GM18498 (cell line): ENCODE measurements around the gene JADE3.

ENCODE experiments used
- ATAC-seq: cut with Tn5 transposase; IDR thresholded peaks from one replicate; pipeline ENCODE4 v1.9.1; 2021; ENCODE audit warnings: mild to moderate bottlenecking, moderate library complexity; ENCODE audit not compliant: unreplicated experiment

Gene JADE3

DNA sequence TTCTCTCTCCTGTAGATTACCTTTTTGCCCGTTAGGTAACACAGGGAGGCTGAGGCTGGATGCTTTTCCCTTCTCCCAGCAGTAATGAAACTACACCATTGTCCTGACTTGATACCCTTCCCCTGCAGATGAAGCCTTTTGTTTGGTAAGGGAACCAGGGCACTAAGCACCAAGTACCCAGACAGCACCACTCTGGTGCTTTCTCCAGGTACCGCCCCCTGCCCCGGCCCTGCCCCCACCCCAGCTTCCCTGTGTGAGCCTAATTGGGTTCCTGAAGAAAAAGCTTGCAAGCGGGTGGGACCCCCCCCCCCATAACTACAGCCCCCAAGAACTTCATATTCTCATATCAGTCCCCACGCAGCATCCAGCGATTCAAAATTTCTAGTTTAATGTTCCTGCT, 79.8 kb downstream of the JADE3 start:
- ATAC-seq = no peak

DNA sequence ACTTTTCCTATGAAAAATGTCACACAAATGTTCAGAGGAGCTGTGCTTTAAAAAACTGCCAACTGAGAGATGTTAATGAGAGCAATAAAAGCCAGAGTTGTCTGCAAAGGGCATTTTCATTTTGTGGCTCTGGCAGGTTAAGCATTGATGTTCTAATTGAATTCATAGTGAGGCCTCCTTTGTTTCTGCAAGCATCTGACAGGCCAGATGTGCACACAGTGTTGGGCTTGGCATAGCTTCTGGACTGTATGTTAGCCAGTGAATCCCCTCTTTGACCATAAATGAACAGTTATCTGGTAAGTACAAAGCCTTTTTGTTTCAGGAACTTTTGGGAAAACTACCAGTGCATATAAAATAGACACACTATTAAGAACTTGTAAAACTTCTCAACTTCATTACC, 81.9 kb downstream of the JADE3 start:
- no peak for ATAC-seq

DNA sequence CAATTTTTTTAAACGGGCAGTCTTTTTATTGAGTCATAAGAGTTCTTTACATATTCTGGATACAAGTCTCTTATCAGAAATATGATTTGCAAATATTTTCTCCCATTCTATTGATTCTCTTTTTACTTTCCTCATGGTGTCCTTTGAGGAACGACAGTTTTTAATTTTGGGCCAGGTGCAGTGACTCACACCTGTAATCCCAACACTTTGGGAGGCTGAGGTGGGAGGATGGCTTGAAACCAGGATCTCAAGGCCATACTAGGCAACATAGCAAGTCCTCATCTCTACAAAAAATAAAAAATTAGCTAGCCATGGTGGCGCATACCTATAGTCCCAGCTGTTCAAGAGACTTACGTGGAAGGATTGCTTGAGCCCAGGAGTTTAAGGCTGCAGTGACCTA, 99.9 kb downstream of the JADE3 start:
- ATAC-seq = no peak

DNA sequence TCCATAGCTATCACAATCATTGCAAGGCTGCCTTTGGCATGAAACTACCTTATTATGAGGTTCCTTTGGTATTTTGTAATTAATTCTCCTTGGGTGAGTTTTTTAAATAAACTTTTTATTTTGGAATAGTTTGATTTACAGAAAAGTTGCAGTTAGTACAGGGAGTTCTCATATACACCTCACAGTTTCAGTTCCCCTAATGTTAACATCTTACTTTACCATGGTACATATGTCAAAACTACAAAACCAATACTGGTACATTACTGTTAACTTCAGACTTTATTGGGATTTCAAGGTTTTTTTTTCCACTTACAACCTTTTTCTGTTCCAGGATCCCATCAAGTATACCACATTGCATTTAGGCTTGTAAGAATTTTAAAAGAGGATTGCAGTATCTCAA, 114.0 kb downstream of the JADE3 start:
- no peak for ATAC-seq

DNA sequence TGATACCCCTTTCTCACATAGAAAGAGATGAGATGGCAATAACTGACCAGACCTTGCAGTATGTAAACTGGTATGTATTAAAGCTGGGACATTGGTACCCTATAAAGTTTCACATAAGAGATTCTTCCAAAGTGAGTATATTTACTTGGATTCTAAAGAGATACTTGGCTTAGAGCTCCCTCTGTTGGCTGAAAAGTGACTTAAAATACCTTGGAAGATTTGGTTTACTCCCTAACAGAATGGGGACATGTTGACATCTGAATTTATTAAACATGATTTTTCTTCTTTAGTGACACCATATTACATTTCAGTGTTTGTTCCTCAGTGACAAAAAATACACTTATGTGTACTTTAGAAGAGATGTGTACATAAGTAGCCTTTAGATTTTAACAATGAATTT, 118.1 kb downstream of the JADE3 start:
- no peak for ATAC-seq

DNA sequence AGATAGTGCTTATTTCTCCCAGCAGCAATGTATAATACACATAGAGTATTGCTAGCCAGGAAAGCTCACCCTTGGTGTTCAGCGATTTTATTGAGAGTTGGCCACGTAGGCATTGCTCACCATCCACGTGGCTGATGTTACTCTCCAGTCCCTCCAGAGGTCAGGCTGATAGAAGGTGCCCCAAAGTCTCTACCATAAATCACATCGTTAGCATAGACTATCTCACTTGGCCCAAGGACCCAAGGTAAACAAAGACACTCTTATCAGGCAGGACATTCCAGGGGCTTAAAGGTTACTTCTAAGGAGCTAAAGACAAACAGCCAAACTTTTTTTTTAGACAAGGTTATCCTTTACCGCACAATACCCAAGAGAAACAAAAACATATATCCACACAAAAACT, 135.8 kb downstream of the JADE3 start:
- ATAC-seq = no peak

DNA sequence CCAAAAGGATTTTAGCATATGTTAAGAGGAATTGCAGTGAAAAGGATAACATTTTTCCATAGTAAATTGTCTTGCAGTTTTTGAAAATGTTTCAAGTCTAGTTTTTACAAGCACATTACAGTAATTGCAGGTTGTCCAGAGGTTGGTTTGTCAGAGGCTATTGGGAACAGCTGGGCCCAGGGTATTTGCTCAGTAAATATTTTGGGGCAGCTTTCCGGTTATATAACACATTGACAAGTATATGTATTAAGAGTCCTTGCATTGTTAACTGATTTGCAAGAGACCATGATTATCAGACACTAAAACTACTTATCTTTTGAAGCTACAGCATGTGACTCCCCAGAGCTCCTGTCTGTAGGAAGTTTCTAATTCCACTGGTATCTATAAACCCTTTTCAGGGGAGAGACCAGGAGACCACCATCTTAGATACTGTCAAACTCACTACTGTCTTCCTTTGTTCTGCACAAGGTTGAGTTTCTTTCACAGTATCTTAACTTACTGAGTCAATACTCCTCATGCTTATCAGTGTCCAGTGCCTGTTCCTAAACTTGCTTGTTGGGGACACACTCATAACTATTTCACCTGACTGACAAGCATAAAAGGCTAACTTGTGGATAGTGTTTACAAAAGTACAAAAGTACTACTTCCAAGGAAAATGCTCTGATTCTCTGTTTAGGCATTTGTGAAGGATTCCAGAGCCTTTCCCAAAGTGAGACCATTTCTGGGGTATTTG, 147.1 kb downstream of the JADE3 start:
- no peak for ATAC-seq

DNA sequence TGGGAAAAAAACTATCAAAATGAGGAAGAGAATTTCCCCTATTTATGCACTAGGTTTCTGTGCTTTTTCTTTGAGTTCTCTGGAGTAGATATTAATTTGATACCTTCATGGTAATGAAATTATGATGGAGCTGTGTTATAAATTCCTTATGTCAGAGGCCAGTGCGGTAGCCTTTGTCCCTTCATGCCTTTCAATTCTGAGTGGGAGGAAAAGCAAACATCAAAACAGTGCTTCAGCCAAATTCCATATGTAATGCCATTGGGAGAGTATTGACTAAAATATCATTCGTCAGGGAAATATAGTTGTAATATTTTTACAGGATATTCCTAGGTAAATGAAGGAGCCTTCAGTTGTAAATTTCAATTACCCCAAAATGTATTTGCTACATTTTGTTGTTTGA, 148.5 kb downstream of the JADE3 start:
- ATAC-seq = no peak

DNA sequence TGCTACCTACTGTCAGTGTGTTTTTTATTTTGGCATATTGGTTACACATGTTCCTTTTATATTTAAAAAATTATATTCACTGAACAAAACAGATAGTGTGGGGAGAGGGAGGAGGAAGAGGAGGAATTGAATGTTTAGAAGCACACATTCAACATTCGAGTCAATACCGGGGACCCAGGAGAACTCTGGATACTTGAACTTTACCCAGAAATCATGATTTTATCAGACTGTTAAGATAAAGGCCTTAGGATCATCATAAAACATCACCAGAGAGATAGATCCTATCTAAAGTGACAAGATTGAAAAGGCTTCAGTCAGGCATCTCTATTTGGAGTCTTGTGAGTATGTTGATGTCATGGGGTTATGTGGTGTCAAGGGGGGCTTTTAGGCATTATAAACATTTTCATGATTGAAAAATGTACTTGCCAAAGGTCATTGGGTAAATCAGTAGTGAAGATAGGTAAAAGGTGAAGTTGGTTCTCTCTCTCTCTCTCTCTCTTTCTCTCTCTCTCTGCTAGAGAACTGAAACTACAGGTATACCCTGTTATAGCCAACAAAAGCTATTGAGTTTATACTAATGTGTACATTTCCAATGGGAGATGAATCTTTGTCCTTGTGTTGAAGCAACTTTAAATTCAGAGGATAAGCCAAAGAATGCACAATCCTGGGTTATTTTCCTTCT, 149.2 kb downstream of the JADE3 start:
- no peak for ATAC-seq

DNA sequence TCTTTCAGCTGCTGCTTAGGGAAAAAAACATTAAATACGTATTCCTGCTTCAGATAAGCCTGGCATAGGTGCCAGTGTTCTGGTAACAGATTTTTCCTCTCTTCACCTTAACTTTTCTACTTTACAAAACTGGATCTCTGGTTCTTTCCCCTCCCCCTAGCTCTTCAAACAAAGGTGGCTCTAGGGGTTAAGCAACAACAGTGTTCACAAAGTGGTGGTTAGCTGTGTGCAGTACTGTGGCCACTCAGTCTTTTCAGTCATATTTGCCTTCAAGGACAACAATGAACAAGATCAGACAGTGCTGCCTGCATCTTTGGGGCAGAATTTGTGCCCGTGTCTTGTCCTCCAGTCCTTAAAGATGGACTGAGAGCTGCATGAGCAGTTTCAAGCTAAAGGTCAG, 151.0 kb downstream of the JADE3 start:
- no peak for ATAC-seq

DNA sequence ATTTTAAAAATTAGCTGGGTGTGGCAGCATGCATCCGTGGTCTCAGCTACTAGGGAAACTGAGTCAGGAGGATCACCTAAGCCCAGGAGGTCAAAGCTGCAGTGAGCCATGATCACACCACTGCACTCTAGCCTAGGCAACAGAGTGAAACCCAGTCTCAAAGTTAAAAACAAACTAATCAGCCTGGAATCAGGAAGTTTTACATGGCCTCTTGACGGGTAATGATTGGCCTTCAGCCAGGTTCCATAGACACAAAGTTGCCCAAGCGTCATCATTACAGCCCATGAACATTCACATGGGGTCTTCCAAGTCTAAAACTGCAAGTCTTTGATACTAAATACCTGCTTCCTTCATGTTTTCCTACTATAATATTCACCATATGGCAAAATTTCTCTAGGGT, 156.0 kb downstream of the JADE3 start:
- no peak for ATAC-seq

DNA sequence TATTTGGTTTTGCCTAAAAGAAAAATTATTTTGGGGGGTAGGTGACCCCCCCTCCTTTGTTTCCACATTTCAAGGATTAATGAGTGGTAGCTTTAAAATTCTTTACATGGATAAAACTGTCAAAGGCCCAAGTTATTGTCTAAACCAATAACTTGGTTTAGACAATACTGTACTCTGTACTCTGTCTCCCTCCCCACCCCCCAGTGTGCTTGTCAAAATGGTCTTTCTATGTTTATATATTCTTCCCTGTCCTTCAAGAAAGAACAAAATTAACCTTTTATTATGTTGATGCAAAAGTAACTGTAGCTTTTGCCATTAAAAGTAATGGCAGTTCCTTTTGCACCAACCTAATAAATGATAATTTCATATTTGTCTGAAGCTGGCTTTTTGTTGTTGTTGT, 156.5 kb downstream of the JADE3 start:
- no peak for ATAC-seq

DNA sequence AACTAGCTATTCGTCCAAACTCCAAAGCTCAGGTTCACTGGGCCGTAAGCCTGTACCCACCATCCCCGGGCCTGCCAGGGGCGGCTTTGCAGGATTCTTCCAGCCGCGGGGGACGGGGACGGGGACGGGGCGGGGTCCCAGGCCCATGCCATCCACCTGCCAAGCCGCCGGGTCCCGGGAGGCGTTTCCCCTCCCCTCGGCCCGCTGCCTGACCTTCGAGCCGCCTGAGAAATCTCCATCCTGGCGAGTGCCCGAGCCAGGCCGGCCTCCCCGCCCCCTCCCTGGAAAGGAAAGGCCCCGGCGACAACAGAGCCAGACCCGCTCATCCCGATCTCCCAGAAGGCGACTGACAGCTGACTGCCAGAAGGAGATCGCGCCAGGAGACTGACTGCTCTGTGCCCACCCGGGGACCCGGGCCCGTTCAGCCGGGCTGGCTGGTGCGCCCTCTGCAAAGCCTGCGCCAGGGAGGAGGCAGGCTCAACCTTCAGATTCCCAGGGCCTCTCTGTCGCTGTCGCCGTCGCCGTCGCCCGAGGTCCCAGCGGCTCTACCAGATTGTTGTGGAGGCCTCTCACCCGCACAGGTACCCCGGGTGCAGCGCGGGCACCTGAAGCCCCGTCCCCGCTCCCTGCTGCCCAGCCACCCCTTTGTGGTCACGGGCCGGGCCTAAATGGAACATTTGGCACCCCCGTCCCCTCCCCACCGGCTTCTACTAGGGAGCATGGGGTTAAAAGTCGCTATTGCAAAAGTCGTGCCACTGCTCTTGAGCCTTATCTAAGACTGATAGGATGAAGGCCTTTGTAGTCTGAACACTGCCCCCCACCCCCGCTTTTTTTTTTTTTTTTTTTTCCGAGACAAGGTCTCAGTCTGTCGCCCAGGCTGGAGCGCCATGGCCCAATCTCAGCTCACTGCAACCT, 166.2 kb downstream of the JADE3 start, which contains the start of gene RGN:
RGN (plus strand) TSS at position 315 of the 915 bp plus-strand sequence. CDS start 2,702 bp downstream, outside the sequence.
- no peak for ATAC-seq

DNA sequence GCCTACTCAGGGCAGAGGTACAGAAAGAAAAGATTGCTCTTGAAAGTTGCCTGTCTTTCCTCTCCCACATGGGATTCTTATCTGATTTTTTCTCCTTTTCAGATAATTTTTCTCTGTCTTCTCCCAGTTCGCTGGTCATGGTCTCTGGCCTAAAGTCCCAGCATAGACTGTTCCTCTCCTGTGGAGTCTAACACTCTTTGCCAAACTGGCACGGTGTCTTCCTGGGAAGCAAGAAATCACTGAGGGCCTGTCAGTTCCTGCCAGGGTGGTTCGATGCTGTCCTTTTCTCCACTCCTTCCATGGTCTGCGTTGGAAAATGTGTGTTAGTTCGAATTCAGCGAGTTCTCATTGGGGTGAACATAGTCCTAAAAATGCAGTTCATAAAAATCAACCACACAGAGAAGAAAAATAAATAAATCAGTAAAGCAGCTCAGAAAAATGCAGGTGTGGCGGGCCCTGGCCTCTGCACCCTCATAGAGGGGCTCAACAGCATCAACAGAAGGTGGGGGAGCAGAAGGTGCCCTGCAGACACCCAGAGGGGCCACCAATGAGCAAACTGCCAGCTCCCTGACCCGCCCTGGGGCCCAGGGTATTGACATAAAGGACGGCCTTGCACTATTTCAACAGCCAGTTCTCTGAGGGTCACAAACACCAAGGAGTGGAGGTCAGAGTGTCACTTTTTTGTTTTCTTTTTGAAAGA, 168.1 kb downstream of the JADE3 start:
- no peak for ATAC-seq

DNA sequence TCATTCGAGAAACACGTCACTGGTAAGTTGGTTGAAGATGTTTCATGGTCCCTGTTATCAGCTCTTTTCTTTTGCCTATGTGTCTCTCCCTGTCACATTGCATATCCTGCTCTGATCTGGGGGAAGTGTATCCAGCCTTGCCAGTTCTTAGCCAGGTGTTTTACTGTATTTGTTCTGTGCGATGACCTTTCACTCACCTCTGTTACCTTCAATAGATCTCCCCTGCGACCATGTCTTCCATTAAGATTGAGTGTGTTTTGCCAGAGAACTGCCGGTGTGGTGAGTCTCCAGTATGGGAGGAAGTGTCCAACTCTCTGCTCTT, 168.7 kb downstream of the JADE3 start:
- no peak for ATAC-seq

DNA sequence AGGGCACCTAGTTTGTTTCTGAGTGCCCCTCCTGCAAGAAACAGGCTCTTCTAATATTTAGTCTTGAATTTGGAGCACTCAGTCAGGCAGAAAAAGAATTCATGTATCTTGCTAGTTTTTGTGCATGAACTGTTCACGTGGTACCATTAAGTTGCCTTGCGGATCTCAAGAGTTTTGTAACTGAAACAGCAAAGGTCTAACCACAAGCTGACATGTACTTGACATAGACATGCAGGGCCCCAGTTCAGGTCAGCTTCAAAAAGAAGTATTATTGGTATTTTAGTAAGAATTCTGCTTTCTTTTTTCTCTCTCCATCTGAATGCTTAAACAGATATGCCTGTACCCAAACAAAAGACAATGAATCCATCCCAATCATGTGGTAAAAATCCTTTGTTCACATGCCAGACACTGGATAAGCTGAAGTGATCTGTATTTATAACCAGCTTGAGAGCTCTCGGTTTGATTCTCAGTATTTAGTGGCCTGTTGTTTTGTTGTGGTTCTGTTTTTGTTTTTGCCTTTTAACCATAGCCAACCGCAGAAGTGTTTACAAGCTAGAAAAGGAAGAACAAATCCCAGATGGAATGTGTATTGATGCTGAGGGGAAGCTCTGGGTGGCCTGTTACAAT, 179.0 kb downstream of the JADE3 start:
- ATAC-seq = peak; percentile 80

DNA sequence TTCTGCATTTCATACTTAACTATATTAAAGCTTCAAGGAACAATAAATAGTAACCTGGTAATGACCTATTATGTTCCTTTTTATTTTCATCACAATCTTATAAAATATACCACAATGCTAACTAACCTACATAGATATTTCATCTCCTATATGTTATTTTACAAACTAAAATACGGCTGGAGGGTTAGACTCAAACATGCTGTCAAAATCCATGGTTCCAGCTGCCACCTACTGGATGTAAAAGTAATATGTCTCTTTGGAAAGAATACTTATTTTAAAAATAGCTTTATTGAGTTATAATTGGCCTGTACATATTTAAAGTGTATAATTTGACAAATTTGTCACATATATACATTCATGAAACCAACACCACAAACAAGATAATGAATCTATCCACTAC, 181.0 kb downstream of the JADE3 start:
- ATAC-seq = no peak

DNA sequence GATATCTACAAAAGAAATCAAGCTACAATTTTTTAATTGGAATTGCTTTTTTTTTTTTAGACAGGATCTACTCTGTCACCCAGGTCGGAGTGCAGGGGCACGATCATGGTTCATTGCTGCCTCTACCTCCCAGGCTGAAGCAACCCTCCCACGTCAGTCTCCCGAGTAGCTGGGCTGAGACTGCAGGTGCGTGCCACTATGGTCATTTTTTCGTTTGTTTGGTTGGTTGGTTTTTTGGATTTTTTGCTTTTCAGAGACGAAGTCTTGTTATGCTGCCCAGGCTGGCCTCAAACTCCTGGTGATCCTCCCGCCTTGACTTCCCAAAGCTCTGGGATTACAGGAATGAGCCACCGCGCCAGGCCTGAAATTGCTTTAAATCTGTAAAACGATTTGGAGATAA, 181.6 kb downstream of the JADE3 start:
- ATAC-seq = no peak

DNA sequence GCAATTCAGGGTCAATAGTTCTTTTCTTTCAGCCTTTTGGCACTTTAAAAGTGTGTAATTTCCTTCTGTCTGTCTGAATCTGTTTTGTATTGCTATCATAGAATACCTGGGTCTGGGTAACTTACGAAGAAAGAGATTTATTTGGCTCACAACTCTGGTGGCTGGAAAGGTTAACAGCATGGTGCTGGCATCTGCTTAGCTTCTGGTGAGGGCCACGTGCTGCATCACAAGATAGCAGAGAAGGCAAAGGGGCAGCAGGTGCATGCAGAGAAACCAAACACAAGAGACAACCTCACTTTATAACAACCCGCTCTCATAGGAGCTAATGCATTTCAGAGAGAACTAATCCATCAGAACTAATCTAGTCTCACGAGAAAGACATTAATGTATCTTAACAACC, 184.8 kb downstream of the JADE3 start:
- no peak for ATAC-seq

DNA sequence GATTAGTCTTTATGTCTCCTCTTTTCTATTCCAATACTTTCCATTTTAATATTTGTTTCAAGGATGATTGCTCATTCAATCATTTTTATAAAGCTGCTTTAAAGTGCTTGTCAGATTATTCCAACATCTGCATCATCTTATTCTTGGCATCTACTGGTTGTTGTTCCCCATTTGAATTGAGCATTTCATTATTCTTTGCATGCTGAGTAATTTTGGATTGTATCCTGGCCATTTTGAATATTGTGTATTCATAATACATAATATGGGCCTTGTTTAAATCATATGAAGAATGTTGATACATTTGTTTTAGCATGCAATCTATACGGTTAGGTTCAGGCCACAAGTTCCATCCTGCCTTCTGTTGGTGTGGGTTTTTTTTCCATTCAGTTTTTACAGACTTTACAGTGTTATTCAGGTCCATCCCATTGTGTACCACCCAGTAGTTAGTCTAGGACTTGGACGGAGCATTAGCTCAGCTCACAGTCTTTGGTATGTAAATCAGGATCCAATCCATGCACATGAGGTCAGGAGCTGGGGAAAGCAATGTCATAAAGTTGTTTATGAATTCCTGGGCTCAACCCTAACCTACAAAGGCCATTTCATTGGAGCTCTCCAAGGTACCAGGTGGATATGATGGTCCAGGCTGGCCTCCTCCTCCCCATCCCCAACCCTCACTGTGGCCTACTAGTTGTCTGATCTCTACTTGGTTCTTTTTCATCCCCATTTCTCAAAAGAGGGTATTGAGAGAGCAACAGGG, 186.3 kb downstream of the JADE3 start:
- ATAC-seq = no peak
